Peyer's patch (tissue), 4 donors: ENCODE measurements around the gene TCF25. TPM values are rescaled to one million over a fixed set of nuclear protein-coding genes. Genes with fewer than 3 reads are reported as not detected.

Experiments
- DNase-seq, 3 donors: peaks; one replicate each; pipeline ENCODE4 v3.0.0-alpha.2; 2017 to 2019
- H3K27ac ChIP-seq, 4 donors: fragments of 200-600 bp; sonication (generic); one replicate each; pipeline ENCODE4 v1.5.1; 2016 to 2019
- H3K27me3 ChIP-seq, 2 donors: fragments of 200-600 bp; sonication (generic); one replicate each; pipeline ENCODE4 v1.5.1; 2019
- H3K36me3 ChIP-seq, 3 donors: fragments of 200-600 bp; sonication (generic); one replicate each; pipeline ENCODE4 v1.5.1; 2016 to 2019
- H3K4me1 ChIP-seq, 4 donors: fragments of 200-600 bp; sonication (generic); one replicate each; pipeline ENCODE4 v1.5.1; 2016 to 2019
- H3K4me3 ChIP-seq, 4 donors: fragments of 200-600 bp; sonication (generic); 1 replicate in 3 of 4; 2 replicates in 1 of 4; pipeline ENCODE4 v1.5.1; 2016 to 2019; ENCODE audit warnings: mild to moderate bottlenecking in 1 of 4
- H3K9me3 ChIP-seq, 4 donors: fragments of 200-600 bp; sonication (generic); one replicate each; pipeline ENCODE4 v1.5.1; 2016 to 2019; ENCODE audit warnings: mild to moderate bottlenecking in 1 of 4
- CTCF ChIP-seq, 6 experiments: fragments of 450-650 bp in 4 of 6; fragments of 200-600 bp in 2 of 6; sonication (generic) in 1 of 6; IDR thresholded peaks; one replicate each; pipeline ENCODE4 v1.5.1; 2017 to 2019; ENCODE audit warnings: antibody characterized with exemption in 6 of 6, mild to moderate bottlenecking in 3 of 6, moderate library complexity in 1 of 6
- POLR2A ChIP-seq, 2 donors: fragments of 450-650 bp; IDR thresholded peaks; one replicate each; pipeline ENCODE4 v1.5.1; 2017; ENCODE audit warnings: antibody characterized with exemption in 2 of 2, mild to moderate bottlenecking in 2 of 2, moderate library complexity in 2 of 2
- total RNA-seq, 4 donors: library from RNA; depleted of rRNA; stranded (reverse); fragments of >200 nt; gene quantifications; one replicate each; pipeline ENCODE4 v1.1.0, GENCODE V29; 2016

The TCF25 gene
- total RNA-seq, 4 donors from 2014 or later = 247 to 946 (median 371) TPM

- no peak overlapping the region for H3K4me3 ChIP-seq
- H3K9me3 ChIP-seq = no peaks in the 10 kb centered on the region
- H3K36me3 ChIP-seq = peaks cover 0 to 29% (median 0%) of the 10 kb centered on the region in 3 donors
- no peak overlapping the region for H3K27ac ChIP-seq
- peak; percentile 96 to 98 (median 97) for TF ChIP-seq CTCF (IDR thresholded peaks at IDR 0.05)
- no peak for TF ChIP-seq POLR2A (IDR thresholded peaks at IDR 0.05)
- peak; percentile 70 to 86 (median 82) for DNase-seq
- peaks cover 0 to 20% (median 12%) of the 10 kb centered on the region in 4 donors for H3K4me1 ChIP-seq
- H3K27me3 ChIP-seq = no peaks in the 10 kb centered on the region
Observed at GRCh38 chr16:89860747-89861304, 12.6 kb upstream of the TCF25 start.

- H3K4me1 ChIP-seq = peaks cover 0 to 20% (median 12%) of the 10 kb centered on the region in 4 donors
- H3K4me3 ChIP-seq = no peak overlapping the region
- no peaks in the 10 kb centered on the region for H3K9me3 ChIP-seq
- H3K27me3 ChIP-seq = no peaks in the 10 kb centered on the region
- peaks cover 0 to 26% (median 0%) of the 10 kb centered on the region in 3 donors for H3K36me3 ChIP-seq
- DNase-seq = no peak
- no peak for TF ChIP-seq POLR2A (IDR thresholded peaks at IDR 0.05)
- H3K27ac ChIP-seq = no peak overlapping the region
Observed at GRCh38 chr16:89861648-89862047, 11.7 kb upstream of the TCF25 start.

GRCh38 chr16:89862732-89863131 is 10.7 kb upstream of the TCF25 start:
- Histone ChIP-seq H3K27ac (peak overlapping the region in 1 of 4 donors; percentile 75), H3K4me1 (peaks cover 0 to 20% (median 12%) of the 10 kb centered on the region in 4 donors), H3K27me3 (no peaks in the 10 kb centered on the region), H3K4me3 (no peak overlapping the region), H3K9me3 (peaks cover 0 to 1% (median 0%) of the 10 kb centered on the region in 4 donors), H3K36me3 (peaks cover 0 to 36% (median 0%) of the 10 kb centered on the region in 3 donors)
- TF ChIP-seq POLR2A (IDR thresholded peaks at IDR 0.05) (no peak), CTCF (IDR thresholded peaks at IDR 0.05) (no peak)
- DNase-seq = no peak

GRCh38 chr16:89863741-89864526 is 9.5 kb upstream of the TCF25 start:
- peak overlapping the region in 1 of 4 donors; percentile 14 for H3K4me3 ChIP-seq
- H3K9me3 ChIP-seq = peaks cover 0 to 5% (median 0%) of the 10 kb centered on the region in 4 donors
- peaks cover 0 to 34% (median 0%) of the 10 kb centered on the region in 3 donors for H3K36me3 ChIP-seq
- H3K27ac ChIP-seq = peak overlapping the region; percentile 48 to 75 (median 69)
- TF ChIP-seq CTCF (IDR thresholded peaks at IDR 0.05) = no peak
- peaks cover 0 to 20% (median 12%) of the 10 kb centered on the region in 4 donors for H3K4me1 ChIP-seq
- DNase-seq = peak in 2 of 3 donors; percentile 58 to 66
- H3K27me3 ChIP-seq = no peaks in the 10 kb centered on the region

GRCh38 chr16:89864527-89864820 is 8.9 kb upstream of the TCF25 start:
- Histone ChIP-seq H3K36me3 (peaks cover 0 to 34% (median 0%) of the 10 kb centered on the region in 3 donors), H3K9me3 (peaks cover 0 to 5% (median 0%) of the 10 kb centered on the region in 4 donors), H3K27ac (peak overlapping the region; percentile 48 to 75 (median 69)), H3K4me3 (no peak overlapping the region), H3K4me1 (peaks cover 0 to 20% (median 12%) of the 10 kb centered on the region in 4 donors), H3K27me3 (no peaks in the 10 kb centered on the region)
- TF ChIP-seq CTCF (IDR thresholded peaks at IDR 0.05) (no peak), POLR2A (IDR thresholded peaks at IDR 0.05) (no peak)
- no peak for DNase-seq

DNA sequence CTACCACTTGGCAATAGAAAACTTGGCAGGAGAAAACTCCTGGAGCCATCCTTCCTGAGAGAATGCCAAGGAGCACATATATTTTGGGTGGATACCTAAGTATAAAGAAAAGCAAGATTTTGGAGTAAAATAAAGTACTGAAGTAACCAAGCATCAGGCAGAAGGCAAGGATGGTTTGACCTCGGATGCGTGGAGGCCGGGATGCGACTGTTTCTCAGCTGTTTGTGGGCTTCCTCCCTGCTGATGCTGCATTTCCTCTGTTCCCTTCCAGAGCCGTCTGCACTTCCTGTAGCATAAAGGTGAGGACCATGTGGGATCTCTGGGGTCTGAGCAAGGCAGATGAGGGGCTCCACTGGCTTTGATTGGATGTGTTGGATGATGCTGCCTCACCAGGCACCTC is 5.5 kb upstream of the TCF25 start:
- Histone ChIP-seq H3K27ac (no peak overlapping the region), H3K9me3 (peaks cover 0 to 5% (median 0%) of the 10 kb centered on the region in 4 donors), H3K4me1 (peaks cover 0 to 24% (median 12%) of the 10 kb centered on the region in 4 donors), H3K27me3 (no peaks in the 10 kb centered on the region), H3K4me3 (no peak overlapping the region), H3K36me3 (peaks cover 0 to 26% (median 0%) of the 10 kb centered on the region in 3 donors)
- no peak for DNase-seq
- TF ChIP-seq POLR2A (IDR thresholded peaks at IDR 0.05) (no peak), CTCF (IDR thresholded peaks at IDR 0.05) (no peak)
